ENCODE measurements around the gene INTS6. TPM values are rescaled to one million over a fixed set of nuclear protein-coding genes. Genes with fewer than 3 reads are reported as not detected.

Gene INTS6
- total RNA-seq, 1 donor from 2014 or later = 44.5 TPM

GRCh38 chr13:51453959-51454703 is 1.3 kb upstream of the INTS6 start:
- FAIRE-seq = no peak
- Histone ChIP-seq H3K36me3 (ENCODE audit: control insufficient read depth, insufficient read depth, low read length) (peaks cover 12% of the 10 kb centered on the region), H3K27me3 (ENCODE audit: control insufficient read depth, insufficient read depth, low read length) (no peaks in the 10 kb centered on the region), H3K4me3 (ENCODE audit: low read depth, low read length) (peak overlapping the region; percentile 74)
- DNase-seq (ENCODE audit: low read depth) = peak; percentile 22
- TF ChIP-seq, protein P1, sequence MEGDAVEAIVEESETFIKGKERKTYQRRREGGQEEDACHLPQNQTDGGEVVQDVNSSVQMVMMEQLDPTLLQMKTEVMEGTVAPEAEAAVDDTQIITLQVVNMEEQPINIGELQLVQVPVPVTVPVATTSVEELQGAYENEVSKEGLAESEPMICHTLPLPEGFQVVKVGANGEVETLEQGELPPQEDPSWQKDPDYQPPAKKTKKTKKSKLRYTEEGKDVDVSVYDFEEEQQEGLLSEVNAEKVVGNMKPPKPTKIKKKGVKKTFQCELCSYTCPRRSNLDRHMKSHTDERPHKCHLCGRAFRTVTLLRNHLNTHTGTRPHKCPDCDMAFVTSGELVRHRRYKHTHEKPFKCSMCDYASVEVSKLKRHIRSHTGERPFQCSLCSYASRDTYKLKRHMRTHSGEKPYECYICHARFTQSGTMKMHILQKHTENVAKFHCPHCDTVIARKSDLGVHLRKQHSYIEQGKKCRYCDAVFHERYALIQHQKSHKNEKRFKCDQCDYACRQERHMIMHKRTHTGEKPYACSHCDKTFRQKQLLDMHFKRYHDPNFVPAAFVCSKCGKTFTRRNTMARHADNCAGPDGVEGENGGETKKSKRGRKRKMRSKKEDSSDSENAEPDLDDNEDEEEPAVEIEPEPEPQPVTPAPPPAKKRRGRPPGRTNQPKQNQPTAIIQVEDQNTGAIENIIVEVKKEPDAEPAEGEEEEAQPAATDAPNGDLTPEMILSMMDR (IDR thresholded peaks at IDR 0.05; ENCODE audit: insufficient read depth, low read length, severe bottlenecking) = no peak

DNA sequence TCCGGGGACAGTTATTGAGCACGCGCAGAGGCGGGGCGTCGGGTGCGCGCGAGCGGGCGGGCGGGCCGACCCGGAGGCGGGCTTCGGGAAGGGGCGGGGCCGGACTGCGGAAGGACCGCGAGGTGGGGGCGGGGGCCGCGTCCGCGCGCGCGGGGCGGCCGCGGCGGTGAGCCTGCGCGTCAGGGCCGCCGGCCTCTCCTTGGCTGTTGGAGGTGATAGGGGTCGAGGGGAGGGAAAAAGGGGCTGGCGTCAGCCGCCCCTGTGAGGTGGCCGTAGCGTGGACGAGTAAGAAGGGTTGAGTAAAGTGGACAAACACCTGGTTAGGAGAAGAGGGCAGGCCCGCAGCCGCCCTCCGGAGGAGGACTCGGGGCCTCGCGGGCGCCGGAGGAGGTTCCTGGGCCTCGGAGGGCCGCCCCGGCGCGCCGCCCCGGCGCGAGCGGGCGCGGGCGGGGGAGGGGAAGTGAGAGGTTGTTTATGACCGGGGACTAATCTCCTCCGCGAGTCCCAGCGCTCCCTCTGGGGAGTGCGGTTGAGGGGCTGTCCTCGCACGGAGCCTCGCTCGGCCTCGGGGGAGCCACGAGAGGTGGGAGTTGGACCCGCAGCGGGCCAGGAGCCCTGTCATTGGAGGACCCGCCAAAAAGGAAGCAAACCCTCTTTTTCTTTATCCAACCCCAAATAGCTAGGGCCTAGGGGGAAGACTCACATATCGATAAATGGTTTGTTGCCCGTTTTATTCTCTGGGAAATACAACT is 547 bp upstream of the INTS6 start:
- no peak for FAIRE-seq

DNA sequence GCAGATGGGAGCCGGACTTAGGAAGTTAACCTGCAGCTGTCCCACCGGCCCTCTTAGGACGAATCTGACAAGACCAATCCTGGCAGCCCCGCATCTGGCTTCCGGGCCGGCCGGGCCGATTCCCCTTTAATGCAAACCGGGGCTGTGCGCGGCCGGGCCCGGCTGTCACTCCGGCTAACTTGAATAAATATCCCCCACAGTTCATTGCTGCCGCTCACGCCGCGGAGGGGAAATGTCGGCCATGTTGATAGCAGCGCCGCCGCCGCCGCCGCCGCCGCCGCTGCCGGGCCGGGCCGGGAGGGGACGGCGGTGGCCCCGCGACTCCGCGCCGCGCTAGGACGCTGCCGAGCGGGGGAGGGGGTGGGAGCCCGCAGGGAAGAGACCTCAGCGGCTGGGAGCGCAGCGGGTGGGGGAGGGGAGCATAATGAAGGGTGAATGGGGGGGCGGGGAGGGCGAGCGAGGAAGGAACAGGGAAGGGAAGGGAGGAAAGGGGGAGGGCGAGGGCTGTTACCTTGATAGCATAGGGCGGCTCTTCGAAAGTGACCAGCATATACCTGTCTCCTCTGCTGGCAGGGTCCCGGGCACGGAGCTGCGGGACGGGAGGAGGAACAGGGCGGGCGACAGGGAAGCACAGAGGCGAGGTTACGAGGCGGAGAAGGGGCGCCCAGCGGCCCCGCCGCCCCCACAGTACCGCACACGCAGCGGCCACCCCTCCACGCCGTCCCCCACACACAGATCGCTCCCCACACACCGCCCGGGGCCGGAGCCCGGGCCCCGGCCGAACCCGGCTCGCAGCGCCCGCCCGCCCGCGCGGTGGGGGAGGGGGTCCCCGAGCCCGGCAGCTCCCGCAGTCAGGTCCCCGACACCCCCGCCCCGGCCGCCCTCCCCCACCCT is 1.1 kb downstream of the INTS6 start:
- FAIRE-seq (no peak), DNase-seq (ENCODE audit: low read depth) (peak; percentile 33)
- TF ChIP-seq, protein P1 (IDR thresholded peaks at IDR 0.05; ENCODE audit: insufficient read depth, low read length, severe bottlenecking) = no peak
- Histone ChIP-seq H3K4me3 (ENCODE audit: low read depth, low read length) (peak overlapping the region; percentile 90), H3K36me3 (ENCODE audit: control insufficient read depth, insufficient read depth, low read length) (peaks cover 12% of the 10 kb centered on the region), H3K27me3 (ENCODE audit: control insufficient read depth, insufficient read depth, low read length) (no peaks in the 10 kb centered on the region)

More for the DNA sequence above, 547 bp upstream of the INTS6 start:
- peaks cover 12% of the 10 kb centered on the region for H3K36me3 ChIP-seq (ENCODE audit: control insufficient read depth, insufficient read depth, low read length)
- peak overlapping the region; percentile 74 for H3K4me3 ChIP-seq (ENCODE audit: low read depth, low read length)
- DNase-seq (ENCODE audit: low read depth) = no peak
- TF ChIP-seq, protein P1 (IDR thresholded peaks at IDR 0.05; ENCODE audit: insufficient read depth, low read length, severe bottlenecking) = no peak
- no peaks in the 10 kb centered on the region for H3K27me3 ChIP-seq (ENCODE audit: control insufficient read depth, insufficient read depth, low read length)

GRCh38 chr13:51451134-51451466 is 1.7 kb downstream of the INTS6 start:
- peak overlapping the region; percentile 90 for H3K4me3 ChIP-seq (ENCODE audit: low read depth, low read length)
- no peaks in the 10 kb centered on the region for H3K27me3 ChIP-seq (ENCODE audit: control insufficient read depth, insufficient read depth, low read length)
- DNase-seq (ENCODE audit: low read depth) (no peak), FAIRE-seq (no peak)
- peaks cover 9% of the 10 kb centered on the region for H3K36me3 ChIP-seq (ENCODE audit: control insufficient read depth, insufficient read depth, low read length)
- TF ChIP-seq, protein P1 (IDR thresholded peaks at IDR 0.05; ENCODE audit: insufficient read depth, low read length, severe bottlenecking) = no peak

- Histone ChIP-seq H3K36me3 (ENCODE audit: control insufficient read depth, insufficient read depth, low read length) (peaks cover 1% of the 10 kb centered on the region), H3K4me3 (ENCODE audit: low read depth, low read length) (no peak overlapping the region), H3K27me3 (ENCODE audit: control insufficient read depth, insufficient read depth, low read length) (no peaks in the 10 kb centered on the region)
- no peak for FAIRE-seq
- TF ChIP-seq, protein P1 (IDR thresholded peaks at IDR 0.05; ENCODE audit: insufficient read depth, low read length, severe bottlenecking) = no peak
- no peak for DNase-seq (ENCODE audit: low read depth)
These were observed 3.8 kb downstream of the INTS6 start for GRCh38 chr13:51449018-51449417.

Data from bronchial epithelial cell (primary cell).